Ectodermal cell (in vitro differentiated cells): Measurements from ENCODE around the gene EVL.
A peak's percentile ranks its signal among the peaks of the same experiment; 100 is the strongest.

Experiments
- H3K27ac ChIP-seq: 2 replicates; pipeline ENCODE4 v1.7.0; 2013; ENCODE audit warnings: mild to moderate bottlenecking, low read depth, low read length; ENCODE audit not compliant: insufficient read depth, poor library complexity, severe bottlenecking
- H3K27me3 ChIP-seq: 2 replicates; pipeline ENCODE4 v1.7.0; 2013; ENCODE audit warnings: mild to moderate bottlenecking, low read length; ENCODE audit not compliant: insufficient read depth, control insufficient read depth, poor library complexity, severe bottlenecking
- H3K36me3 ChIP-seq: one replicate; pipeline ENCODE4 v1.7.0; 2013; ENCODE audit warnings: low read length; ENCODE audit not compliant: control insufficient read depth, insufficient read depth
- H3K4me1 ChIP-seq: one replicate; pipeline ENCODE4 v1.7.0; 2013; ENCODE audit warnings: low read length; ENCODE audit not compliant: control insufficient read depth, insufficient read depth
- H3K4me3 ChIP-seq: 2 replicates; pipeline ENCODE4 v1.7.0; 2013; ENCODE audit warnings: low read depth, low read length, control low read depth; ENCODE audit not compliant: insufficient read depth
- H3K9me3 ChIP-seq: 2 replicates; pipeline ENCODE4 v1.7.0; 2013; ENCODE audit warnings: mild to moderate bottlenecking, low read length, moderate library complexity; ENCODE audit not compliant: control insufficient read depth
- WGBS, 2 experiments: methylation state at CpG; one replicate each; pipeline ENCODE4 v1.1.7; 2013; ENCODE audit warnings: missing lambda C conversion rate in 2 of 2; 5-methylcytosine and 5-hydroxymethylcytosine counted together

Gene EVL

GRCh38 chr14:100037353-100037752, 27.9 kb upstream of the EVL start:
- H3K27ac ChIP-seq = no peak overlapping the region
- H3K27me3 ChIP-seq = no peaks in the 10 kb centered on the region
- H3K4me3 ChIP-seq = no peak overlapping the region
- 95 to 100% methylated on average over 2 of the region's 2 CpGs for WGBS, 2 experiments
- no peaks in the 10 kb centered on the region for H3K9me3 ChIP-seq
- no peaks in the 10 kb centered on the region for H3K4me1 ChIP-seq
- no peaks in the 10 kb centered on the region for H3K36me3 ChIP-seq

DNA sequence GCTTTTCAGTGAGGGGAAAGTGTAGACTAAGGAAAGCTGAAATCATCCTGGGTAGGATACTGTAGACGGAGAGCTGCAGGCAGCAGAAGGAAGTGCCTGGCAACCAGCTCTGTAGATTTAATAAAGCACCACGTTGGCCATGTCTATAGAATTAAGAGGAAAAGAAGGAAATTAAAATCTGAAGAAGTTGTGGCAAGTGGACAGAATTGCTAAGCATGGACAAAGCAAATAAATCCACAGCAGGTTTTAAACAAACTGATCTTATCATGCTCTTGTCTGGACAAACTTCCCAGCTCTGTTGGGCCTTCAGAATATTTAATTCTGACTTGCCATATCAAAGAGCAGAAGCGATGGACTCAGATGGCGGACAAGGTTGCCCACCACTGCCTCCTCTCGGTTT, 27.2 kb upstream of the EVL start:
- WGBS, 2 experiments = 90 to 94% methylated on average over 5 of the region's 5 CpGs
- Histone ChIP-seq H3K4me1 (no peaks in the 10 kb centered on the region), H3K36me3 (no peaks in the 10 kb centered on the region), H3K27me3 (no peaks in the 10 kb centered on the region), H3K9me3 (no peaks in the 10 kb centered on the region), H3K4me3 (no peak overlapping the region), H3K27ac (no peak overlapping the region)

- WGBS, 2 experiments = 88 to 90% methylated on average over 3 of the region's 3 CpGs
- no peaks in the 10 kb centered on the region for H3K36me3 ChIP-seq
- no peaks in the 10 kb centered on the region for H3K27me3 ChIP-seq
- peak overlapping the region; percentile 2 for H3K27ac ChIP-seq
- no peak overlapping the region for H3K4me3 ChIP-seq
- no peaks in the 10 kb centered on the region for H3K4me1 ChIP-seq
- no peaks in the 10 kb centered on the region for H3K9me3 ChIP-seq
These were observed 25.3 kb upstream of the EVL start for GRCh38 chr14:100039903-100040302.

- WGBS, 2 experiments = 90 to 92% methylated on average over 2 of the region's 2 CpGs
- H3K4me1 ChIP-seq = peaks cover 6% of the 10 kb centered on the region
- no peaks in the 10 kb centered on the region for H3K27me3 ChIP-seq
- no peaks in the 10 kb centered on the region for H3K9me3 ChIP-seq
- no peaks in the 10 kb centered on the region for H3K36me3 ChIP-seq
- no peak overlapping the region for H3K27ac ChIP-seq
- H3K4me3 ChIP-seq = no peak overlapping the region
These were observed 24.0 kb upstream of the EVL start for GRCh38 chr14:100041271-100041670.

DNA sequence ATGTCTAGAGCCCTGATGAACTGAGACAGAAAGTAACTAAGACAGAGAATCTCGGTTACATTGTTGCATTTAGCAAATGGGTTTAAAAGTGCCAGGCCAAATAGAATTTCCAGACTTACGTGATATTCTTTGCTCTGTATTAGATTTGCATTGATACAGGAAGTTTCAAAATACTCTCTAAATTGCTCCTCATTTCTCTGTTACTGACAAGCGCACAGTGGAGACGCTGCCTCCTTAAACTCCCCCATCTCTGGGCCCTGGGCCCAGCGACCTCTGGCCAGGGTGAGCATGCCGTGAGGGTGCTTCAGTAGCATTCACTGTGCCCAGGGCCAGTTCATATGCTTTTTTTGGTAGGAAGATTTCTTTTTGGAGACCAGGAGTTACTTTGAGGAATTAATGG, 22.9 kb upstream of the EVL start:
- Histone ChIP-seq H3K36me3 (no peaks in the 10 kb centered on the region), H3K27ac (no peak overlapping the region), H3K27me3 (no peaks in the 10 kb centered on the region), H3K4me3 (no peak overlapping the region), H3K4me1 (peaks cover 6% of the 10 kb centered on the region), H3K9me3 (no peaks in the 10 kb centered on the region)
- 97% methylated on average over 6 of the region's 6 CpGs for WGBS, 2 experiments

GRCh38 chr14:100045642-100046344, 19.4 kb upstream of the EVL start:
- H3K27me3 ChIP-seq = no peaks in the 10 kb centered on the region
- no peaks in the 10 kb centered on the region for H3K36me3 ChIP-seq
- 93 to 95% methylated on average over 2 to 4 of the region's 4 CpGs for WGBS, 2 experiments
- H3K9me3 ChIP-seq = no peaks in the 10 kb centered on the region
- H3K27ac ChIP-seq = no peak overlapping the region
- peaks cover 6% of the 10 kb centered on the region for H3K4me1 ChIP-seq
- H3K4me3 ChIP-seq = no peak overlapping the region

GRCh38 chr14:100047600-100047999, 17.6 kb upstream of the EVL start:
- Histone ChIP-seq H3K36me3 (no peaks in the 10 kb centered on the region), H3K4me3 (no peak overlapping the region), H3K9me3 (no peaks in the 10 kb centered on the region), H3K27me3 (no peaks in the 10 kb centered on the region), H3K4me1 (peaks cover 6% of the 10 kb centered on the region), H3K27ac (no peak overlapping the region)
- WGBS, 2 experiments = 95 to 96% methylated on average over 4 of the region's 4 CpGs

DNA sequence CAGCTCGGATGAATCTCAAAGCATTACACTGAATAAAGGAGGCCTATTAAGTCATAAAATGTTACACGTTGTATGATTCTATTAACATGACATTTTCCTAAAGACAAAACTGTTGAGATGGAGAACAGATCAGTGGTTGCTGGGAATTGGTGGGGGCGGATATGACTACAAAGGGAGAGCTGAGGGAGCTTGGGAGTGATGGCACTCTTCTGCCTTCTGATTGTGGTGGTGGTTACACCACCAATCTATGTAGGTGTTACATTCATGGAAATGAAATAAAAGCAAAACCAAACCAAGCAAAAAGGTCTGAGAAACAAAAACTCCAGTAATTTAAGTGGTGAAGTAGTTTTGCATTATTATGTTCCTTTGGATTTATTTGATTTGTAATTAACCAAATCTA, 16.4 kb upstream of the EVL start:
- Histone ChIP-seq H3K4me1 (peaks cover 6% of the 10 kb centered on the region), H3K36me3 (no peaks in the 10 kb centered on the region), H3K9me3 (no peaks in the 10 kb centered on the region), H3K27me3 (no peaks in the 10 kb centered on the region), H3K4me3 (no peak overlapping the region), H3K27ac (no peak overlapping the region)
- WGBS, 2 experiments = 85 to 95% methylated on average over 2 to 3 of the region's 3 CpGs

GRCh38 chr14:100049220-100049619, 16.0 kb upstream of the EVL start:
- no peak overlapping the region for H3K27ac ChIP-seq
- 89 to 94% methylated on average over 2 of the region's 2 CpGs for WGBS, 2 experiments
- no peak overlapping the region for H3K4me3 ChIP-seq
- H3K4me1 ChIP-seq = peaks cover 6% of the 10 kb centered on the region
- no peaks in the 10 kb centered on the region for H3K36me3 ChIP-seq
- H3K9me3 ChIP-seq = no peaks in the 10 kb centered on the region
- no peaks in the 10 kb centered on the region for H3K27me3 ChIP-seq

DNA sequence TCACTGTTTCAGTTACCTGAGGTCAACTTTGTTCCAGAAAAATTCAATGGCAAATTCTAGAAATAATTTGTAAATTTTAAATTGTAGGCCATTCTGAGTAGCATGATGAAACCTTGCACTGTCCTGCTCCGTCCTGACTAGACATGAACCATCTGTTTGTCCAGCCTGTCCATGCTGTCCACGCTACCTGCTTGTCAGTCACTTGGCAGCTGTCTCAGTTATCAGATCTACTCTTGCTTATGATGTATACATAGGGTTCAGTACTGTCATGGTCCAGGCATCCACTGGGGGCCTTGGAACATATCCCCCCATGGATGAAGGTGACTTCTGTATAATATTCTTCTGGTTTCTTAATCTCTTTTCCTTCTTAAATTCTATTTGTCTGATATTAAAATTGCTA, 14.1 kb upstream of the EVL start:
- no peaks in the 10 kb centered on the region for H3K36me3 ChIP-seq
- WGBS, 2 experiments = 94 to 98% methylated on average over 2 of the region's 2 CpGs
- H3K4me3 ChIP-seq = no peak overlapping the region
- H3K9me3 ChIP-seq = no peaks in the 10 kb centered on the region
- H3K27ac ChIP-seq = no peak overlapping the region
- H3K27me3 ChIP-seq = no peaks in the 10 kb centered on the region
- no peaks in the 10 kb centered on the region for H3K4me1 ChIP-seq

- Histone ChIP-seq H3K4me3 (no peak overlapping the region), H3K36me3 (no peaks in the 10 kb centered on the region), H3K27me3 (no peaks in the 10 kb centered on the region), H3K27ac (no peak overlapping the region), H3K4me1 (no peaks in the 10 kb centered on the region), H3K9me3 (no peaks in the 10 kb centered on the region)
- WGBS, 2 experiments = 84 to 85% methylated on average over 5 of the region's 5 CpGs
These were observed 13.7 kb upstream of the EVL start for GRCh38 chr14:100051543-100051942.
